Measurements from ENCODE around the gene MYCBP.

MYCBP gene

GRCh38 chr1:38908821-38909220 is 35.7 kb upstream of the MYCBP start:
- no peak overlapping the region for H3K4me3 ChIP-seq (ENCODE audit: low read depth, low read length)
- no peak for DNase-seq (ENCODE audit: low read depth)

GRCh38 chr1:38905985-38906384 is 32.8 kb upstream of the MYCBP start:
- DNase-seq (ENCODE audit: low read depth), result no peak
- no peak overlapping the region for H3K4me3 ChIP-seq (ENCODE audit: low read depth, low read length)
- TF ChIP-seq CTCF (IDR thresholded peaks at IDR 0.05; ENCODE audit: insufficient read depth, low read depth, low read length, missing control alignments), result no peak

More at GRCh38 chr1:38908821-38909220, 35.7 kb upstream of the MYCBP start:
- no peak for TF ChIP-seq CTCF (IDR thresholded peaks at IDR 0.05; ENCODE audit: insufficient read depth, low read depth, low read length, missing control alignments)

GRCh38 chr1:38899560-38899959 is 26.4 kb upstream of the MYCBP start:
- DNase-seq (ENCODE audit: low read depth), result no peak
- H3K4me3 ChIP-seq (ENCODE audit: low read depth, low read length), result no peak overlapping the region
- no peak for TF ChIP-seq CTCF (IDR thresholded peaks at IDR 0.05; ENCODE audit: insufficient read depth, low read depth, low read length, missing control alignments)

- no peak for DNase-seq (ENCODE audit: low read depth)
- H3K4me3 ChIP-seq (ENCODE audit: low read depth, low read length), result no peak overlapping the region
Observed at GRCh38 chr1:38898653-38899230, 25.6 kb upstream of the MYCBP start.

GRCh38 chr1:38896169-38896568 is 23.0 kb upstream of the MYCBP start:
- TF ChIP-seq CTCF (IDR thresholded peaks at IDR 0.05; ENCODE audit: insufficient read depth, low read depth, low read length, missing control alignments), result no peak
- H3K4me3 ChIP-seq (ENCODE audit: low read depth, low read length), result no peak overlapping the region
- DNase-seq (ENCODE audit: low read depth), result no peak

More at GRCh38 chr1:38898653-38899230, 25.6 kb upstream of the MYCBP start:
- TF ChIP-seq CTCF (IDR thresholded peaks at IDR 0.05; ENCODE audit: insufficient read depth, low read depth, low read length, missing control alignments), result no peak

- no peak for DNase-seq (ENCODE audit: low read depth)
- no peak for TF ChIP-seq CTCF (IDR thresholded peaks at IDR 0.05; ENCODE audit: insufficient read depth, low read depth, low read length, missing control alignments)
- no peak overlapping the region for H3K4me3 ChIP-seq (ENCODE audit: low read depth, low read length)
Observed at GRCh38 chr1:38892976-38893375, 19.8 kb upstream of the MYCBP start.

GRCh38 chr1:38891753-38892152 is 18.6 kb upstream of the MYCBP start:
- no peak for TF ChIP-seq CTCF (IDR thresholded peaks at IDR 0.05; ENCODE audit: insufficient read depth, low read depth, low read length, missing control alignments)
- no peak for DNase-seq (ENCODE audit: low read depth)
- H3K4me3 ChIP-seq (ENCODE audit: low read depth, low read length), result no peak overlapping the region
